Right renal pelvis (tissue), 4 donors: Measurements from ENCODE around the gene SNAPC4. TPM values are rescaled to one million over a fixed set of nuclear protein-coding genes. Genes with fewer than 3 reads are reported as not detected.

Source experiments
- DNase-seq, 4 donors: peaks; one replicate each; pipeline ENCODE4 v3.0.0-alpha.2; 2013; ENCODE audit warnings: low read depth in 4 of 4, low spot score in 3 of 4, missing footprints in 1 of 4
- polyA plus RNA-seq, 4 donors: library from polyadenylated mRNA; unstranded; fragments of 120-200 nt; gene quantifications; one replicate each; pipeline ENCODE4 v1.2.1, GENCODE V29; 2013; ENCODE audit not compliant: insufficient read length in 4 of 4

SNAPC4 gene
- polyA plus RNA-seq, 4 donors = 10.6 to 12.9 (median 10.8) TPM

DNA sequence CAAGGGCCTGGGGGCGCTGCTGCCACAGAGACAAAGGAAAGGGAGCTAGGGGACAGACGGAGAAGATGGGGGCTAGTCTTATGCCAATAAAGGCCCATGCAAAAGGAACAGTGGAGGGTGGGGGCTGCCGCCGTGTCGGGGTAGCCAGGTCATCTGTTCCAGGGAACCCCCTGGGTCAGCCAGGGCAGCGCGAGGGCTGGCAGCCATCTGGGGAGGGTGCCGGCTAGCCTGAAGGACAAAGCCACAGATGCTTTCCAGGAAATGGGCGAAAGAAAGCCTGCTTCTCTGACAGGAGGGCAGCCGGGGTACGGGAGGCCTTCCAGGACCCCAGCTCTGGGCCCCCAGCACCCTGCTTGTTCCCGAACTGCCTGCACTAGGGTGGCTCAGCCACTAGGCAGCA is 24.9 kb downstream of the SNAPC4 start:
- no peak for DNase-seq

DNA sequence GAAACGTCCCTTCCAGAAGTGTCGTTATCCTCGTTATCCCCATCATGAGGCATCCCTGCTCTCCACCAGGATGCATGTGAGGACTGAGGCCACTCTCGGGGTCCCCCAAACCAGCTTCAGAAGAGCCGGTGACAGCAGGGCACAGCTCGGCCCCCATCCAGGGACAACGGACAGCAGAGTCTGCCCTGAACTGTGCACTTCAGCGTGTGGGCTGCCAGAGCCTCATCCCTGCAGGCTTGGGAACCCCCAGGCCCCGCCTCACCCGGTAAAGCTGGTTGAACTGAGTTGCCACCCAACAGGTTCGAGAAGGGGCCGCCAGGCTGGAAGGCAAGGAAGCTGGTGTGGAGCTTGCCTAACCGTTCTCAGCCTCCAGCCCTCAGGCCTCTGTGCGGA is 25.8 kb downstream of the SNAPC4 start:
- no peak for DNase-seq

DNA sequence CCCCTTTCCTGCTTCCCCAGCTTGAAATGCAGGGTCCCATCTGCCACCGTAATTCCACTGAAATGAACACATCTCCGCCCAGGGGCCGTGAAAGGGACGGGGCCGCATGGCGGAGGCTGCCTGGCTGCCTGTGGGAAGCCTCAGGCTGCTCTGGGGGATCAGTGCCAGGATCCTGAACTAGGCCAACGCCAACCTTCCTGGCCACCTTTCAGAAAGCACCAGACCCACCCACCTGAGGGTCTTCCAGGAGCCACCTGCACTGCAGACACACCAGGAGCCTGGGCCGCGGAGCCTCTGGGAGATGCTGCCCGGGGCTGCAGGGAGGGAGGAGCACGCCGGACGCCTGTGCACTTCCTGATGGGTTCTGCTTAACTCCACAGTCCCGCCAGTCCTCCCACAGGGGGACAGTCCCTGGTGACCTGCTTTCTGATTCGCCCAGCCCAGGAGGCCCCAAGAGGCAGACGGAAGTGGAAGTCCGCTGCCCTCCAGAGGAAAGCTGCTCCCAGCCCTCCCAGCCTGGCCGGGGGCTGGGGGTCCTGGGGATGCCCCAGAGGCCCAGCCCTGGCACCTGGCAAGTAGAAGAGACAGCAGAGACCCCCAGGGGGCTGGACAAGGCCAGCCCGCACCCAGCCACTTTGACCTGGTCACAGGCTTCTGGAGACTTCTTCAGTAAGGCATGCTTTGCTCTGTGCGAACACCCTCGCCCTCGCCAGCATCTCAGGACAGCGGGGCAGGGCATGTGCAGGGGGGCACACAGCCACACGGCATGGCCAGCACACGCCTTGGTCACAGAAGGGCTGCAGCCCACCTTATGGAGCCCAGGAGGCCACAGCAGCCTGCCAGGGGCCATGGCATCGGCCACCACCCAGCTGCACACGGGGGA is 26.4 kb downstream of the SNAPC4 start, which contains the start of gene CARD9:
TSS of gene CARD9 (minus strand) at position 370 of the 883 bp plus-strand sequence. CDS start 1,591 bp downstream, outside the sequence.
- DNase-seq = no peak

DNA sequence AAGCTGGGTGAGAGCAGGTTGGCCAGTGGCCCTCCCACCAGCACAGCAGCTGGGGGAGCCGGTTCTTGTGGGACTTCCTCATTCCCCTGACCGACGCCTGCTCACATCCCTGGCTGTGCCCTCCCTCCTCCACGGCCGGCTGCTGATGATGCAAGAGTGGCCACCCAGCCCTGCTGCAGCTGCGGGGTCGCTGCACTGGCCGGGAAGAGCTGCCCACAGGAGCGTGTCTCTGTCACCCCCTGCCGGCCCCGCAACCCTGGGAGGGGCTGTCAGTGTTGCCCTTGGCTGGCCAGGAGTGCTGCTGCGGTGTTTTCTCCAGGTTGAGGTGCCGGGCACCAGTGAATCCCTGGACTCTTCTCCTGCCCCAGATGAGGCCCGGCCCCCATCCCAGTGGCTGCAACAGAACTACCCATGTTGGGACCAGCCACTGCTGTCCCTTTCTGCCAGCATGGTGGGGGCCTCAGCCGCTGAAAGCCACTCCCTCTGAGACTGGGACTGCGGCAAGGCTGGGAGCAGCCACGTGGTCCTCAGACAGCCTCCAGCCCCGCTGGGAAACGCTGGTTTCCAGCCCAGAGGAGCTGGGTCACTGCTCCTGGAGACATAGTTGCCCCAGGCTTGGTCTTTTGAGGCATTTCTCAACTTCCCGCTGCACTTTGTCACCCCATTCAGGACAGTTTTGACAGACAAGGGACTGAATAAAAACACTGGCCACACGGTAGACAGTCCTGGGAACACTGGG is 27.2 kb downstream of the SNAPC4 start:
- DNase-seq = peak in 2 of 4 donors; percentile 46 to 53

DNA sequence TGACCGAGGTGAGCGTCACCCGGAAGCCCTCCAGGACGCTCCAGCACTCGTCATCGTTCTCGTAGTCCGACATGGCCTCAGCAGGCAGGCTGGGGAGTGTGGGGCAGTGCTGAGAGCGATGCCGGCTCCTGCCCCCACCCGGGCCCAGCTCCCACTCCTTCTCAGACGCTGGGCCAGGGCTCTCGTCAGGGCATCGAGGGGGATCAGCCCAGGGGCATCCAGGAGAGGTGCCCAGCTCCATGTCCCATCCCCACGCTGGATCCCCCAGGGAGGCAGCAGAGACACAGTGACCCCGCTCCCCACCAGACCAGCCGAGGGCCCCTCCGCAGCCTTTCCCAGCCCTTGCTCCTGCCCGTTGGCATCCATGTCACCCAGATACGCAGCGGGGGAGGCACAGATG is 28.0 kb downstream of the SNAPC4 start:
- DNase-seq = no peak

DNA sequence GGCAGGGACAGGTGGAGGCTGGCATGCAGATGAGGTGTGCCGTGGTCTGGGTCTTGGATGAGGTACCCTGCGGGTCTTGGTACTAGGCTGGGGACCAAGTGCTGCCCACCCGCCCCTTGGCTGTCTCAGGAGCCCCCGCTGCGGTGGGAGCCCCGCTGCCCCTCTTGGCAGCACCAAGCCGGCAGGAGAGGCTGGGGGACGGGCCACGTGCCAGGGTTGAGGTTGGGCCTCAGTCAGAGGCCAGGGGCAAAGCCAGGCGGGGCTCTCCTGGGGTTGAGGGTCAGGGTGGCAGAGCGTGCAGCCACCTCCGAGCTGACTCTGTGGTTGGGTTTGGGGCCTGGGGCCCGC is 28.5 kb downstream of the SNAPC4 start:
- no peak for DNase-seq

DNA sequence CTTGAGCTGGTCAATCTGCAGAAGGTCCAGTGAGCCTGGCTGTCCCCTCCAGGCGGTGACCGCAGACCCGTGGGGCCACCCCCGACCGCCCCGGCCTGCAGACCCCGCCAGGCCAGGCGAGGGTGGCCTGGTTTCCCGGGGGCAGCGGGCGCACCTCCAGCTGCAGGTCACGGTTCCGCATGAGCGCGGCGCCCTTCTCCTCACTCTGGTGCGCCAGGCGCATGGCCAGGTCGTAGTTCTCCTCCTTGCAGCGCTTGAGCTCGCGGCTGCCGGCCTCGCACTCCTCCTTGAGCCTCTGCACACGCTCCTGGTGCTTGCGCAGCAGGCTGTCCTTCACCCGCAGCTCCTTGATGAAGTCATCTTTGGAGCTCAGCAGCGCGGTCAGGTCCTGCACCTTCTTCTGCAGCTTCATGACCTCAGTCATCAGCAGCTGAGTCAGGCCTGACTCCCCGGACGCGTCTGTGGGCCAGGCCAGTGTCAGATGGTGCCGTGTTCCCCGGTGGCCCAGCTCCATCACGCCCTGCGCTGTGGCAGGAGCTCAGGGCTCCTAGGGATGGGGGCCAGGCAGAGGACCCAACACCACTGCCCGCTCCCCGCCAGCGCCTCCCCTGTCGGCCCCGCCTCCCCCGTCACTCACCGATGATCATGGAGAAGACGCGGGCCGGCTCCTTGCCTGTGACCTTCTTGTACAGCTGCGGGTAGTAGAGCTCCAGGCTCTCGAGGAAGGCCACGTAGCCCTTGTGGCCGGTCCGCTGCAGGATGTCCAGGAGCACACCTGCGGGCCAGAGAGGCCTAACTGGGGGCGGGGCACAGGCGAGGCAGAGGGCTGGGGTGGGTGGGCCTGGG is 29.1 kb downstream of the SNAPC4 start:
- no peak for DNase-seq

DNA sequence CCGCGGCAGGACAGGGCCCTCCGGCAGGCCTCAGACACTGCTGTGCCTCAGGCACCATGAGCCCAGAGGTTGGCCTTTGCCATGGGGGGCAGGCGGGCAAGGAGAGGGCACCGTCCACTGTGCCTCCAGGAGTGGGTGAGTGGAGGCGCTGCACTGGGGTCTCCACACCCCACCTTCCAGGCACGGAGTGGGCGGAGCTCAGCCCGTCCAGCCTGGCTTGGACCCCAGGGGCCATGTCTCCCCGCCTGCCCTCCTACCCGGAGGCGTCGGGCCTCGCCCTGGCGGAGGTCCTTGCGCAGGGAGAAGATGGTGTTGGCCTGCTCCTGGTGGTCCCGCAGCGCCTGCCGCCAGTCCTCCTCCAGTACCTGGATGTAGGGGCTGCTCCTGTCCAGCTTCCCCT is 29.9 kb downstream of the SNAPC4 start:
- DNase-seq = no peak

DNA sequence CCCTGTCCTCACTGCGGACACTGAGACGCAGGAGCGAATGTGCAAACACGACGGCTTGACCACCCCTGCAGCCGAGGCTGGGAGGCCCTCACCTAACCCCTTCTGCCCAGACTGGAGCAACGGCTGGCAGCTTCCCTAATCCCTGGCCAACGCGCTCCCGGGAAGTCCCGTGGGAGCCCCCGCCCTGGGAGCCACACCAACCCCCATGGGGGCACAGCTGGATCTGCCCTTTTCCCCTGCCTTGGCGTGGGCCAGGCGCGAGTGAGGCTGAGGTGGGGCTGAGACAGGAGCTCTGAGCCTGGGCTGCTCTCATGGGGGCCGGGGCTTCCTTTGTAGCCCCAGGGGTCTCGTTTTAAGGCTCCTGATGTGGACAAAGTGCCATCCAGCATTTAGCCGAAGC is 31.8 kb downstream of the SNAPC4 start:
- DNase-seq = no peak

DNA sequence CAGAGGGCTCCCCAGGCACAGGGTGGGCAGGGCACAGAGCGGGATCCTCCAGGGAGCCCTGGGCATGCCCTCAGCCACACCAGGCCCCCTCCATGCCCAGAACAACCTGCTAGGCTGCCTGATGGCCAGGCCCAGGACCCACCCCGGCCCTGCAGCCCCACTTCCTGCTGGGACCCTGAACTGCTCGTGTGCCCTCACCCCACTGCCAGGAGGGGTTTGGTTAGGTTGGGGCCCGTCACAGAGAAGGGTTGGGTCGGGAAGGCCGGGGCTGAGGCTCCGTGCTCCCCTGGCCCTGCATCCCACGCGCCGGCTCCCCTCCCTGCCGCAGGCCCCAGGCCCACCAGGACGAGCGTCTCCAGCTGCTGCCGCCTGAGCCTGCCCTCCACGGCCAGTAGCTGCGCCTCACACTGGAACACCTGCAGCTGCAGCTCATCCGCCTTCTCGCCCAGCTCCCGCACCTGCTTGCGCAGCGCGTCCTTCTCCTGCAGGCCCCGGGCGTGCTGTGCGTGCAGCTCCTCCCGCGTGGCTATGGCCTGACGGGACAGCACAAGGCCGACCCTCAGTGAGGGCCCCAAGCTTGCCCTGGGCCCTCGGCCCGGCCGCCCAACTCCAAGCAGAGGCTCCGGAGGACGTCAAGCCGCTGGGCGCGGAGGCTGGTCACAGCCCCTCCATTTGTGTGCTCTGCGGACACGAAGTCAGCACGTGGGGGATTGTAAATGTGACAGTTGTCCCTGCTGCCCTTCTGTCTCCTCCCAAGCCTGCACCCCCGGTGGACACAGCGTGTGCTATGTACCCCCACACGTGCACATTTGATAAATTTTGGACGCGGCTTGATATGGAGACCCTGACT is 32.4 kb downstream of the SNAPC4 start:
- DNase-seq = no peak

DNA sequence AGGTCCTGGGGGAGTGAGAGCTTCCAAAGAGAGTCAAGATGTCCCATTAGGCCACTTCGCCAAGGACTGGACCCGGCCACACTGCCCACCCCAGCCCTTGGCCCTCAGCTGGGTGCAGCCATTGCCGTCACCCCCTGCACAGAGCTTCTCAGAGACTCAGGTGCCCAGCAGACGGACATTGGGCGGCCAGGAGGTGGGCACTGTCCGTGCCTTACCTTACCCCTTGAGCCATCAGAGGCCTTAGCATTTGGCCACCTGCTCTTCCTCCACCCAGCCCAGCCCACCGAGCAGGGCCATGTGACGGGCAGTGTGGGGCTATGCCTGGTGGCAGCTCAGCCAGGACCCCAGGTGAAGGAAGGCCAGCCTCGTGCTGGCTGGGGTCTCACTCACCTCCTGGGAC is 33.1 kb downstream of the SNAPC4 start:
- DNase-seq = no peak

DNA sequence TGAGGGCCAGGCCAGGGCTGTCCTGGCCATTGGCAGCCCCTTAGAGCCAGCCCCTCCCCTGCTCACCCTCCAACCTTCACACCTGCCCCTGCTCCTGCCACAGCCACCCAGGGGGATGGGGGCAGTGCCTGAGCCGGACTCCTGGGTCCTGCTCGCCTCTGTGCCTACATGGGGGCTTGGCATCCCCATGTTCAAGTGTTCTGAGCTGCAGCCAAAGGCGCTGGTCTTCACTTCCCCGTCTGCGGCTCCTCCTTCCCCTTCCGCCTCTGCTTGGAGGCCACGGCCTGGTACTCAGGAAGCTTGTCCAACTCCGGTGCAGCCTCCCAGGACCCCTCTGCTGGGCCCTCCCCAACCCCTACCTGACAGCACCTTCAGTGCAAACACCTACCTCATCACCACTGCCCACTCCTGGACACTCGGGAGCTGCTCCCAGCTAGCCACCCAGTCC is 34.2 kb downstream of the SNAPC4 start:
- DNase-seq = no peak

DNA sequence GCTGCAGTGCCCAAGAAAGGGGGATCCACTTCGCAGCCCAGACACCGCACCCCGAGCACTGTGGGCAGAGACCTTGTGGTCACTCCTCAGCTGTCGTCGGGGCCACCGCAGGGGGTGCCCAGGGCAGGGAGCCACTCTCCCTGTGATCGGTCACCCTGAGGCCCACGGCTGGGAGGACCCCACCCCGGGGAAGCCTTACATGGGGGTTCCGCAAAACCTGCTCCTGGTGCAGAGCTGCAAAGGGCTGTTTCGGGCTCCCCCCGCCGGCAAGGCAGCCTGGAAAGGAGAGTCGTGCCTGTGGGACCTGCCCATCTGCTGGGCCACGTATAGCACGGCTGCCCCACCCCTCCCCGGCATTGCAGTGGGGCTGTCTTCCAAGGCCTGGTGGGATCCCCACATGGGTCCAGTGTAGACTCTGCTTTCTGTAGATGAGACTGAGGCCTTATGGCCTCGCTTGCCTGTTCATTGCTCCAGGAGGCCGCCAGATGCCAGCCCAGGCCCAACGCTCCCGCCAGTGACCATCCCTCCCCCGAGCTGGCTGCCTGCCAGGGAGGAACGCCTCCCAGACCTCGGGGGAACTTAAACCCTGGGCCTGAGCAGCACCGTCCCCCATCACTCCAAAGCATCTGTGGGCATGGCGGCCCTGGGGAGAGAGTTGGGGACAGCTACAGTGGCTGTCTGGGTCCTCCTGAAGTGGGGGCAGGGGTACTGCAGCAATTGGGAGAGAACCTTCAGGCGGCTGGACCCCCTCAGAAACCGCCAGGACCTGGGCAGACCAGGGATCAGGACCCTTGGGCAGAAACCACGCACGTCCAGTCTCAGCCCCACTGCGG is 34.8 kb downstream of the SNAPC4 start:
- no peak for DNase-seq

DNA sequence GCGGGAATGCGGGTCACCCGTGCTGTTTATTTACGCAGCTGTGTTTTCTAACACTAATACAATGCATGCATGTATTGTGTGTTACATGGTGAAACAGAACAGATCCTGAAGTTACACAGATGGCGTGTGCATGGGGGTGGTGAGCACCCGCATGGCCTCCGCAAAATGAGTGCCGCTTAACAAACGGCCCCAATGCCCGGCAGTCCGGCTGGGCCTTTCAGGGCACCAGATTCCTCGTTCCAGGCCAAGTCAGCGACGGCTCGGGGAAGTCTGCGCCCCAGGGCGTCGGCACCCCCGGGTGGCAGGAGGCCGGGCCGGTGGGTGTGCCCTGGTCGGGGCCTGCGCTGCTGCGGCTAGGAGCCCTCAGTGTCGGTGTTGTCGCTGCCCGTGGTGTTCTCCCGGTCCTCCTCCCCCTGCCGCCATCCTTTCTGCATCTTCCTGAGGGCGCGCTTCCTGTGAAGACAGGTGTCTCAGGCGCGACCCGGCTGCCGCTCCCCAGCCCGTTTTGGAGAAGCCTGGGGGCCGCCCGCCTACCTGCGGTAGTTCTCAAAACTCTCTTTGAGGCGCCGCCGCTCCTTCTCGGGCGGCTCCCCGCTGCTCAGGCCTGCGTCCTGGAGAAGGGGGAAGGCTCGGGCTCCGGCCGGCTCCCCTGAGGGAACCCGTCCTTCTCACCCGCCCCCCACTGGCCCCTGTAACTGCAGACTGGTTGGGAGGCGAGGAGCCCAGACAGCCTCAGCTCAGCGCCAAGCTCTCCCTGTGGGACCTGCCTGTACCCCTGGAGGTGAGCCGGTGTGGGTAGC is 35.8 kb downstream of the SNAPC4 start:
- DNase-seq = no peak

DNA sequence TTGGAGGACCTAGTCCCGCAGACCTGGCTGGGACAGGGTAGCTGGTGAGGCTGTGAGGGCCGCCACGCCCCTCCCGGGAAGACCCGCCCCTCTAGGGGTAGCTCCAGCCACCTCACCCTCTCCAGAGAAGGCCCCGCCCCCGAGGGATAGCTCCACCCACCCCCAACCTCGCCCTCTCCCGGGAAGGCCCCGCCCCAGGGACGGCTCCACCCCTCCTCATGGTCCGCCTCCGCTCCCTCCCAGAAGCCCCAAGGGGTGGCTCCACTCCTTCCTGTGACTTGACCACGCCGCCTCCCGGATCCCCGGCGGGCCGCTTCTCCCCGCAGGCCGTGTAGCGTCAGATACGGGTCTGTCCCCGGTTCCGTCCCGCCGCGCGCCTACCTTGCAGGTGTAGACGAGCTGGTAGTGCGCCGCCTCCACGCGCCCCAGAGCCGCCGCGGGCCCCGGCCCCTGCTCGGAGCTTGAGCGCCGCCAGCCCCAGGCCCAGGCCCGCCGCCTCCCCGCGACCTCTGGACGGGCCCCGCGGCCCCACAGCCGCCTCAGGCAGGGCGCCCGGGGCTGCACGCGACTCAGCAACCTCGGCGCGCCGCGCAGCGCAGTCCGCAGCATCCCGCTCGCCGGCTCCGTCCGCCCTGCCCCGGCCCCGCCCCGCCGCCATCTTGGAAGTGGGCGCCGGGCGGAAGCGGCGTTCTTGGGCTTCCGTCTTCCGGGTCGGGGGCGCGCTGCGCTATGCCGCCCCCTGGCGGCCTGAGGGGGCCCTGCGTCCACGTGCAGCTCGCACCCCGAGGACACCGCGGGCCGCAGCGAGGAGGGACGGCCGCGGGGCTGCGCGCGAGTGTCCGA is 36.6 kb downstream of the SNAPC4 start, which contains the start of gene DNLZ:
TSS of gene DNLZ (minus strand) at position 639 of the 843 bp plus-strand sequence. CDS start at position 609, 30 bp downstream.
- peak; percentile 82 to 84 (median 83) for DNase-seq

DNA sequence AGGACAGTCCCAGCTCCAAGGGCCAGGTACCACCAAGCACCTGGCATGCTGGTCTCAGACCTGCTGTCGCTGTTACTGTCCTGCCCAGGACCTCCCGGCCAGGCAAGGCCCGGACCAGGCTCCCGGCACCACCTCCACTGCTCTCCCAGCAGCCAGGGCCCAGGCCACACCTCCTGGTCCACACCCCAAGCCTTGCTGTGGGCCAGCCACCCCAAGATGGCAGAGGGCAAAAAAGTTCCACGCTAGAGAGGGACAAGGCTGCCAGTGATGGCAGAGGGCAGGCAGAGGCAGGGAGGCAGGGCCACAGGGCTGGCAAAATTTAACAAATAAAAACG is 37.6 kb downstream of the SNAPC4 start:
- no peak for DNase-seq

DNA sequence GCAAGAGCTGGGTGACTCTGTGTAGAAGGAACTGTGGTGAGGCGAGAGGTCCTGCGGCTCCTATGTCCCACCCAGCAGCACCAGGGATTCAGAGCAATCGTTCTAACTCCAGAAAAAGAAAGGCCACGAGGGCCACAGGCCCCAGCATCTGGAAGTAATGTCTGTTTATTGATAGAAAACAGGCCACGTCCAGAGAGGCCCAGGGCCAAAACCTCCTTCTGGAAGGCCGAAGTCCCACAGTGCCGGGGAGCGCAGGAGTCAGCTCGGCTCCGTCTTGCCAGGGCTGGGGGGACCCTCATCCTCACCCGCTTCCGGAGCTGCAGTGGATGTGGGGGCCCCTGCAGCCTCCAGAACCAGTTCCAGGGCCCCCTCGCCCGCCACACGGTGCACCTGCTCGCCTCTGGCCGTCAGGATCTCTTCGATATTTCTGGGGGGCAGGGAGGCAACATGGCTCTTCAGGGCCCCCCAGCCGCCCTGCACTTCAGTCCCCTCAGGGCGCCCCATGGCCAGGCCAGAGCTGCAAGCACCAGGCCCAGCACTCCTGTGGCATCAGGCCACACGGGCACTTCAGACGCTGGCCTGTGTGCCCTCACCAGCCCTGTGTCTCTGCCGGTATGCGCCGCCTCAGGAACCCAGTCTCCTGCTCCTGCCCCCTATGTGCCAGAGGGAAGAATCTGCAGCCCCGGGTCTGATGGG is 38.1 kb downstream of the SNAPC4 start:
- no peak for DNase-seq
